Measurements from ENCODE around the gene NRAP.

The NRAP gene

GRCh38 chr10:113631684-113632367 lies 32.0 kb downstream of the NRAP start:
- no peak for DNase-seq (ENCODE audit: low read depth)

- DNase-seq (ENCODE audit: low read depth) = no peak
Measured at GRCh38 chr10:113630929-113631533, 32.8 kb downstream of the NRAP start.

- no peak for DNase-seq (ENCODE audit: low read depth)
Measured at GRCh38 chr10:113628607-113629153, 35.2 kb downstream of the NRAP start.

GRCh38 chr10:113627836-113628235 lies 36.0 kb downstream of the NRAP start:
- DNase-seq (ENCODE audit: low read depth) = no peak

GRCh38 chr10:113626809-113627355 lies 37.0 kb downstream of the NRAP start:
- DNase-seq (ENCODE audit: low read depth) = no peak

- DNase-seq (ENCODE audit: low read depth) = no peak
Measured at GRCh38 chr10:113625461-113626186, 38.2 kb downstream of the NRAP start.

GRCh38 chr10:113622831-113623230 lies 41.0 kb downstream of the NRAP start:
- no peak for DNase-seq (ENCODE audit: low read depth)

- no peak for DNase-seq (ENCODE audit: low read depth)
Measured at GRCh38 chr10:113621799-113622198, 42.0 kb downstream of the NRAP start.

GRCh38 chr10:113620936-113621335 lies 42.9 kb downstream of the NRAP start:
- no peak for DNase-seq (ENCODE audit: low read depth)

- no peak for DNase-seq (ENCODE audit: low read depth)
Measured at GRCh38 chr10:113620511-113620910, 43.3 kb downstream of the NRAP start.

GRCh38 chr10:113619401-113619800 lies 44.4 kb downstream of the NRAP start:
- no peak for DNase-seq (ENCODE audit: low read depth)

GRCh38 chr10:113618338-113618737 lies 45.5 kb downstream of the NRAP start:
- no peak for DNase-seq (ENCODE audit: low read depth)

GRCh38 chr10:113617086-113617485 lies 46.8 kb downstream of the NRAP start:
- no peak for DNase-seq (ENCODE audit: low read depth)

- DNase-seq (ENCODE audit: low read depth) = no peak
Measured at GRCh38 chr10:113616244-113617074, 47.4 kb downstream of the NRAP start.

GRCh38 chr10:113613977-113614690 lies 49.7 kb downstream of the NRAP start:
- no peak for DNase-seq (ENCODE audit: low read depth)

GRCh38 chr10:113613427-113613826 lies 50.4 kb downstream of the NRAP start:
- no peak for DNase-seq (ENCODE audit: low read depth)

GRCh38 chr10:113612154-113612553 lies 51.7 kb downstream of the NRAP start:
- no peak for DNase-seq (ENCODE audit: low read depth)

- DNase-seq (ENCODE audit: low read depth) = no peak
Measured at GRCh38 chr10:113610631-113611601, 52.9 kb downstream of the NRAP start.

- no peak for DNase-seq (ENCODE audit: low read depth)
Measured at GRCh38 chr10:113609704-113610108, 54.1 kb downstream of the NRAP start.

All from stimulated activated CD4-positive, alpha-beta T cell treated with anti-CD3 and anti-CD28 coated beads, Interleukin-2, amount 100 ng/mL, for 4 hours (primary cell).